SK-N-SH treated with all-trans-retinoic acid at 6 μM for 48 hours (cell line): ENCODE data around the gene BOK.

Source experiments
- ARNTL ChIP-seq: fragments of 450-650 bp; formaldehyde crosslinking; IDR thresholded peaks from 2 replicates; pipeline ENCODE4 v1.5.0; 2020; ENCODE audit warnings: low read depth, mild to moderate bottlenecking, moderate library complexity, borderline replicate concordance
- BACH2 ChIP-seq: fragments of 250-450 bp; sonication (Bioruptor Pico); IDR thresholded peaks from 2 replicates; pipeline ENCODE4 v1.9.0; 2021; ENCODE audit warnings: mild to moderate bottlenecking, borderline replicate concordance
- GLIS3 ChIP-seq: fragments of 250-450 bp; sonication (Bioruptor Pico); IDR thresholded peaks from 2 replicates; pipeline ENCODE4 v1.5.0; 2020; ENCODE audit warnings: mild to moderate bottlenecking, moderate library complexity
- OSR1 ChIP-seq: fragments of 250-450 bp; sonication (Bioruptor Pico); IDR thresholded peaks from 2 replicates; pipeline ENCODE4 v1.8.0; 2022; ENCODE audit warnings: moderate library complexity, mild to moderate bottlenecking, inconsistent platforms
- PPARA ChIP-seq: fragments of 250-450 bp; sonication (Bioruptor Pico); IDR thresholded peaks from 2 replicates; pipeline ENCODE4 v1.5.0; 2020; ENCODE audit warnings: mild to moderate bottlenecking, borderline replicate concordance
- TCF4 ChIP-seq: fragments of 250-450 bp; sonication (Bioruptor Pico); IDR thresholded peaks from 2 replicates; pipeline ENCODE4 v1.8.0; 2021; ENCODE audit warnings: mild to moderate bottlenecking, moderate library complexity, borderline replicate concordance
- TOX ChIP-seq: fragments of 250-450 bp; sonication (Bioruptor Pico); IDR thresholded peaks from 2 replicates; pipeline ENCODE4 v1.8.0; 2021; ENCODE audit warnings: mild to moderate bottlenecking, moderate library complexity, borderline replicate concordance
- ZC3H10 ChIP-seq: fragments of 250-450 bp; sonication (Bioruptor Pico); IDR thresholded peaks from 2 replicates; pipeline ENCODE4 v1.5.1; 2021; ENCODE audit warnings: mild to moderate bottlenecking, moderate library complexity
- ZFP30 ChIP-seq: fragments of 450-650 bp; formaldehyde crosslinking; IDR thresholded peaks from 2 replicates; pipeline ENCODE4 v1.5.0; 2022; ENCODE audit warnings: mild to moderate bottlenecking, moderate library complexity
- TF ChIP-seq, protein P1 (sequence below): fragments of 250-450 bp; sonication (Bioruptor Pico); IDR thresholded peaks from 2 replicates; pipeline ENCODE4 v1.5.0; 2020; ENCODE audit warnings: mild to moderate bottlenecking, moderate library complexity

DNA sequence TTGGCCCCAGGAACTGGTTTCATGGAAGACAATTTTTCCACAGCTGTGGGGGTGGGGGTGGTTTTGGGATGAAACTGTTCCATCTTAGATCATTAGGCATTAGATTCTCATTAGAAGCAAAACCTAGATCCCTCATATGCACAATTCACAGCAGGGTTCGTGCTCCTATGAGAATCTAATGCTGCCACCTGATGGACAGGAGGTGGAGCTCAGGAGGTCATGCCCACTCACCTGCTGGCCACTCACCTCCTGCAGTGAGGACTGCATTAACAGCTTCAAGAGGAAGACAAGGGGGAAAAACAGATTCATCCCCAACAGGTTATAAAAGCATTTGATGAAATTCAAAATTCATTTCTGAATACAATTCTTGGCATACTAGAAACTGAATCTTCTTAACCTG, 39.9 kb downstream of the BOK start:
- TF ChIP-seq, protein P1, sequence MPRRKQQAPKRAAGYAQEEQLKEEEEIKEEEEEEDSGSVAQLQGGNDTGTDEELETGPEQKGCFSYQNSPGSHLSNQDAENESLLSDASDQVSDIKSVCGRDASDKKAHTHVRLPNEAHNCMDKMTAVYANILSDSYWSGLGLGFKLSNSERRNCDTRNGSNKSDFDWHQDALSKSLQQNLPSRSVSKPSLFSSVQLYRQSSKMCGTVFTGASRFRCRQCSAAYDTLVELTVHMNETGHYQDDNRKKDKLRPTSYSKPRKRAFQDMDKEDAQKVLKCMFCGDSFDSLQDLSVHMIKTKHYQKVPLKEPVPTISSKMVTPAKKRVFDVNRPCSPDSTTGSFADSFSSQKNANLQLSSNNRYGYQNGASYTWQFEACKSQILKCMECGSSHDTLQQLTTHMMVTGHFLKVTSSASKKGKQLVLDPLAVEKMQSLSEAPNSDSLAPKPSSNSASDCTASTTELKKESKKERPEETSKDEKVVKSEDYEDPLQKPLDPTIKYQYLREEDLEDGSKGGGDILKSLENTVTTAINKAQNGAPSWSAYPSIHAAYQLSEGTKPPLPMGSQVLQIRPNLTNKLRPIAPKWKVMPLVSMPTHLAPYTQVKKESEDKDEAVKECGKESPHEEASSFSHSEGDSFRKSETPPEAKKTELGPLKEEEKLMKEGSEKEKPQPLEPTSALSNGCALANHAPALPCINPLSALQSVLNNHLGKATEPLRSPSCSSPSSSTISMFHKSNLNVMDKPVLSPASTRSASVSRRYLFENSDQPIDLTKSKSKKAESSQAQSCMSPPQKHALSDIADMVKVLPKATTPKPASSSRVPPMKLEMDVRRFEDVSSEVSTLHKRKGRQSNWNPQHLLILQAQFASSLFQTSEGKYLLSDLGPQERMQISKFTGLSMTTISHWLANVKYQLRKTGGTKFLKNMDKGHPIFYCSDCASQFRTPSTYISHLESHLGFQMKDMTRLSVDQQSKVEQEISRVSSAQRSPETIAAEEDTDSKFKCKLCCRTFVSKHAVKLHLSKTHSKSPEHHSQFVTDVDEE (CRISPR knock-in tag) = no peak
- TF ChIP-seq GLIS3 (CRISPR knock-in tag) (no peak), ZC3H10 (CRISPR knock-in tag) (no peak), TCF4 (CRISPR knock-in tag) (no peak), ARNTL (CRISPR knock-in tag) (no peak), PPARA (CRISPR knock-in tag) (no peak), ZFP30 (CRISPR knock-in tag) (no peak), BACH2 (no peak), TOX (CRISPR knock-in tag) (no peak), OSR1 (CRISPR knock-in tag) (no peak)
